DMS114 treated with DMSO at 0.1 percent for 48 hours (cell line): Measurements from ENCODE around the gene RGS4.
"Not testable (repeated sequence)": the region's sequence is repeated elsewhere in the genome, so short reads cannot be mapped to it uniquely, and the experiment has no call there.

Experiments used
- DNase-seq: peaks from one replicate; lab custom pipeline; 2025; ENCODE audit not compliant: unreplicated experiment; lab: John Stamatoyannopoulos, UW

The RGS4 gene

DNA sequence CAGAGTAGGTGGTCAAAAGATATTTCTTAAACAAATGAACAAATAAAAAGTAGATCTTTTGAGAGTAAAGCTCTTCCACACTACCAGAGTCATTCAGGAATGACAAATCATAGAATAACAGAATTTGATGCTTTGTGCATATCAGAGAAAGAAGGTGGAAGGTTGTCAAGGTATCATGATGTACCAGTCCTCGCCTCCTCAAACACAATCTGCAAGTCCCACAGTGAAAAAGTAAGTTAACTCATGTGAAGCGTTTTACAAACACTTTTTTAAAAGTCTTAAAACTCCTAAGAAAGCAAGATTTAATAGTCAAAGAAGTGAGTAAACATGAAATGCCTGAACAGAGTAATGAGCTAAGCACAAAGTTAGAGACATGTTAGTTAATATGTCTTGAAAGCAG lies 2.5 kb upstream of the RGS4 start:
- DNase-seq = no peak

DNA sequence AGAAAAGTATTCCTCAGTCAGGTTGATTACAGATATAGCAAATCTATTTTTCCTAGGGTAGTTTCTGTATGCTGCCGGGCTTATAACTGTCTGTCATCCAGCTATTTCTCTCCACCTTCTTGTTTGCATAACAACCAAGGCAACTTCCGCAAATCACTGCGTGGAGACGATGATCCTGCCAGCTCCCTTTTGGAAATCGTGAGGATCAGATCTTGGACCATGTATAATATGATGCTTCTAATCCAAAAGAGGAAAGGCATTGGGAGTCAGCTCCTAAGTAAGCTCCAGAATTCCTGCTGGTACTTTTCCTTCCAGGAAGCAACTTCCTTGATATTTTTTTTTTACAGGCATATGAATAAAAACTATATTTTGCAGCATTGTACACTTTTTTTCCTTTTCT lies 445 bp upstream of the RGS4 start:
- DNase-seq = no peak

GRCh38 chr1:163069655-163070277 lies 605 bp downstream of the RGS4 start:
- no peak for DNase-seq

DNA sequence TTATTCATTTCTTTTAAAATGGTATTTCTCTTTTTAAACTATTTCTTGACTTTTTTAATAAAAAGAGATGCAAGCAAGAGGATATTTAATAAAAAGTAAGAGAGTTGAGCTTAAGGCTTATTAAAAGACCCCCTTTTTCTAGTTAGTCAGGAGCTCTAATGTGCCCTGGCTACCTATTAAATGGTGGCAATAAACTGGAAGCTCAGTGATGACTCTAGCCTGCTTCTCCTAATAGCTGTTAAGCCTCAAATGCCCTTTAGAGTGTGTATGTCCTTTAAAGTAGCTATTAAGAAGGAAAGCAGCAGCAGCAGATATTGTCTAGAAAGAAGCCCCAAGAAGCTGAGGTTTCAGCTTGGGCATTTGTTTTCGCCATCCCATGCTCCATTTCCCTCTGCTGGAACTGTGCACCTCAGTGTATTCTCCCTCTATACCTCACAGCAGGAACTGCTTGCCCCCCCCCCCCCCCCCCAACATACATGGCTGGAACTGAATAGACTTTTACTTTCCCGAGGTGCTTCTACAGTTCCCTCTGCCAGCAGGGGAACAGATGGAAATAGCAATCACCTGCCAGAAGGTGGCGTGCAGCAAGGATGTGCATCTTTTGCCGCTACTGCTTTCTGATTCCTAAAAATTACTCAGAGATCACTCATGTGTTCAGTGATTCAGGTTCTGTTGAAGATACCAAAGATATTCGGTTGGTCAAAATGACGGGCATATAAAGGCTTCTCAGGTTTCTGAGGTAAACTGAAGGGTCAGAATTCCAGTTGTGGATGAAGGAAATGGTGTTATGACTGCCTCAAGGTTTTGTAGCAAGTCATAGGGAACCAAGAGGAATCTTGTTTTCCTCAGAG lies 2.5 kb downstream of the RGS4 start:
- peak; percentile 59 for DNase-seq

- DNase-seq = no peak
Observed at GRCh38 chr1:163072658-163073057, 3.5 kb downstream of the RGS4 start.

- DNase-seq = no peak
Observed at GRCh38 chr1:163074004-163074403, 4.8 kb downstream of the RGS4 start.

- no peak for DNase-seq
Observed at GRCh38 chr1:163074716-163075284, 5.6 kb downstream of the RGS4 start.

DNA sequence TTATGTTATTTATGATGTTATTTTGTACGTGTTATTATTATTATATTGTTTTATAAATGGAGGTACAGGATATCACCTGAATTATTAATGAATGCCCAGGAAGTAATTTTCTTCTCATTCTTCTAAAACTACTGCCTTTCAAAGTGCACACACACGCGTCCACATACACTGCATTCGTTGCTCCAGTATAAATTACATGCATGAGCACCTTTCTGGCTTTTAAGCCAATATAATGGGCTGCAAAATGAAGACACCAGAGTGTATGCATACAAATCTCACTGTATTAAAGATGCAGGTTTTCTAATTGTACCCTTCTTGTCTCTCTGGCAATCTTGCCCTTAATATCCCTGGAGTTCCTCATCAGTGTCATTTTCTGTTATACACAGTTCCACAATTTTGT lies 6.9 kb downstream of the RGS4 start:
- no peak for DNase-seq

DNA sequence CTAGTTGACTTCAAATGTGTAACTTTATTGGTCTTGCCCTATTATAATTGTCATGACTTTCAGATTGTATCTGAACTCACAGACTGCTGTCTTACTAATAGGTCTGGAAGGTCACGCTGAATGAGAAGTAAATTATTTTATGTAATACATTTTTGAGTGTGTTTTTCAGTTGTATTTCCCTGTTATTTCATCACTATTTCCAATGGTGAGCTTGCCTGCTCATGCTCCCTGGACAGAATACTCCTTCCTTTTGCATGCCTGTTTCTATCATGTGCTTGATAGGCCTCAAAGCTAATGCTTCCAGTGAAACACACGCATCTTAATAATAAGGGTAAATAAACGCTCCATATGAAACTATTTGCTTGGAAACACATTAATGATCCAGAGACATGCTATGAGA lies 7.3 kb downstream of the RGS4 start:
- no peak for DNase-seq

GRCh38 chr1:163076981-163077761 lies 8.0 kb downstream of the RGS4 start:
- no peak for DNase-seq

DNA sequence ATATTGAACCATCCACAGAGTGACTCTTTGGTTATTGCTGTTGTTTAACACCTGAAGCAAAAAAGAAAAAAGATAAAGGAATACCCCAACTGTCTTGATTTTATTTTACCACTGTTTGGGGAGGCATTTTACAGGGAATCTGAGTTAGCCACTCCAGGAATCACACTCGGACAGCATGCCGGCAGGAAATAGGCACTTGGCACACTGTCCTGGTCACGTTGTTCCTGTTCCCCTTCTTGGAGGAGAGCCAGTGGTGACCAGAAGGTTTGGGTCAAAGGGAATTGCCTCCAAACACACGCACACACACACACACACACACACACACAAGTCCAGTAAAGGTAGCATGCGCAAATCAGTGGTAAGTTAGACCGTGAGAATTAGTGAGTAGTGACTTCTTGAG lies 13.8 kb downstream of the RGS4 start:
- DNase-seq = no peak

GRCh38 chr1:163083690-163084089 lies 14.5 kb downstream of the RGS4 start:
- no peak for DNase-seq

- DNase-seq = no peak
Observed at GRCh38 chr1:163084330-163084729, 15.2 kb downstream of the RGS4 start.

DNA sequence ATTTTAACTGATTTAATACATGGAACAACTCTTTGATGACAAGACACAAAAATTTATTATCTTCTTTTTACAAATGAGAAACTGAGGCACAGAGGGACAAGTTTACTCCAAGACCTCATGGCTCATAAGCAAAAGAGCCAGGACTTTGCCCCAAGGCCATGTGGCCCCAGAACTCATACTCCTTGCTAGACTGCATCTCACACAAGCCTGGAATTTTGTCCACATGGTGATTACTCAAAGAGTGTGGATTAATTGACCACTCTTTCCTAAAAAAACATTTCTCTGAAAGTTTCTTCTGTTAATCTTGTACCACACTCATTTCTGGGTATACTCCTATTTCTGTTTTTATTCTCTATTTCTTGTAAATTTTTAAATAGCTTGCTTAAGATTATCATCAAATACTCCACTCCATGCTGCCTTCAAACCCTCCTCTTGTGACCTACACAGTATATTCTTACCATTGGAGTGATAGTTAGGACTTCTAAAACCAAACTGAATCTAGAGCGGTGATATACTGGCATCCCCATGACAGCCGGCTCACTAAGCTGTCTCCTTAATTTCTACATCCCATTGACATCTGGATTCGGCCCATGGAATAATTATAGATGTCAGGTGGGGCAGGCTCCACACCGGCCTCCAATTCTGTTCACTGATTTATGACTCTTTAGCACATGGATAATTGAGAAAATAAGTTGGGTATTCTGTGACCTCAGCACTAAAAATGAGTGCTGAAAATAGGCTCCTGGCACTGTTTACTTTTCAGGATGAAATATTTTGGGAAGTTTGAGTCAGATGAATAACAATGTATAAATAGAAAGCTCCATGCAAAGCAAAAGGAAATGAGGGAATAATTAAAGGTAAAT lies 16.1 kb downstream of the RGS4 start:
- DNase-seq = no peak

GRCh38 chr1:163085904-163086268 lies 16.7 kb downstream of the RGS4 start:
- no peak for DNase-seq

DNA sequence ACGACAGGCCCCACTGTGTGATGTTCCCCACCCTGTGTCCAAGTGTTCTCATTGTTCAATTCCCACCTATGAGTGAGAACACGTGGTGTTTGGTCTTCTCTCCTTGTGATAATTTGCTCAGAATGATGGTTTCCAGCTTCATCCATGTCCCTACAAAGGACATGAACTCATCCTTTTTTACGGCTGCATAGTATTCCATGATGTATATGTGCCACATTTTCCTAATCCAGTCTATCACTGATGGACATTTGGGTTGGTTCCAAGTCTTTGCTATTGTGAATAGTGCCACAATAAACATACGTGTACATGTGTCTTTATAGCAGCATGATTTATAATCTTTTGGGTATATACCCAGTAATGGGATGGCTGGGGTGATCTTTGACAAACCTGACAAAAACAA lies 20.0 kb downstream of the RGS4 start:
- not testable (repeated sequence) for DNase-seq

DNA sequence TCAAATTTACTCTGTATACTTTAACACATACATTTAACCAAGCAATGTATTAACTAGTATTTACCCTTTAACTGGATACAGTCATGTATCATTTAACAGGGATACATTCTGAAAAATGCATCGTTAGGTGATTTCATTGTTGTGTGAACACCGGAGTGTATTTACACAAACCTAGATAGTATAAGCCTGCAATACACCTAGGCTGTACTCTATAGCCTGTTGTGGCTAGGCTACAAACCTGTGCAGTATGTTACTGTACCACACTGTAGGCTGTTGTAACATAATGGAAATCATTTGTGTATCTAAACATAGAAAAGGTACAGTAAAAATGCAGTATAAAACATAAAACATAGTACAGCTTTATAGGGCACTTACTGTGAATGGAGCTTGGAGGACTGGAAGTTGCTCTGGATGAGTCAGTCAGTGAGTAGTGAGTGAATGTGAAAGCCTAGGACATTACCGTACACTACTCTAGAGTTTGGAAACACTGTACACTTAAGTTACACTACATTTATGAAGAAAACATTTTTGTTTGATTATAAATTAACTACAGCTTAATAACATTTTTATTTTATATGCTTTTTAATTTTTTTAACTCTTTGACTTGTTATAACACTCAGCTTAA lies 21.3 kb downstream of the RGS4 start:
- no peak for DNase-seq

GRCh38 chr1:163093169-163093568 lies 24.0 kb downstream of the RGS4 start:
- DNase-seq = no peak

DNA sequence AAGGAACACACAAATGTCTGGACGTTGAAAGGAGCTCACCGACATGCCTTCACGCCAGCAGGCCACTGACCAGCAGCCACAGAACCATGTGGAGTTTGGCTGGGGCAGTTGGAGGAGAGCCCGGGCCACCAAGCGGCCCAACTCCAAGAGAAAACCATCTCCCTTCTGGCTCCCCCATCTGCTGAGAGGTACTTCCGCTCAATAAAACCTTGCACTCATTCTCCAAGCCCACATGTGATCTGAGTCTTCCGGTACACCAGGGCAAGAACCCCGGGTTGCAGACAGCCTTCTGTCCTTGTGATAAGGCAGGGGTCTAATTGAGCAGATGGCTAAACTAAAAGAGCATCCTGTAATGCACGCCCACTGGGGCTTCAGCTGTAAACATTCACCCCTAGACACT lies 24.4 kb downstream of the RGS4 start:
- no peak for DNase-seq

GRCh38 chr1:163094182-163094581 lies 25.0 kb downstream of the RGS4 start:
- no peak for DNase-seq
